GM08714 (cell line): Measurements from ENCODE around the gene CCDC90B.

ENCODE experiments used
- H3K4me3 ChIP-seq: fragments of 200-500 bp; sonication (Bioruptor generic); 2 replicates; pipeline ENCODE4 v1.5.1; 2014; ENCODE audit warnings: mild to moderate bottlenecking, low read length, inconsistent platforms
- ZNF274 ChIP-seq: IDR thresholded peaks from 2 replicates; pipeline ENCODE4 v1.6.1; 2012; ENCODE audit warnings: mild to moderate bottlenecking, low read depth, low read length

The CCDC90B gene

DNA sequence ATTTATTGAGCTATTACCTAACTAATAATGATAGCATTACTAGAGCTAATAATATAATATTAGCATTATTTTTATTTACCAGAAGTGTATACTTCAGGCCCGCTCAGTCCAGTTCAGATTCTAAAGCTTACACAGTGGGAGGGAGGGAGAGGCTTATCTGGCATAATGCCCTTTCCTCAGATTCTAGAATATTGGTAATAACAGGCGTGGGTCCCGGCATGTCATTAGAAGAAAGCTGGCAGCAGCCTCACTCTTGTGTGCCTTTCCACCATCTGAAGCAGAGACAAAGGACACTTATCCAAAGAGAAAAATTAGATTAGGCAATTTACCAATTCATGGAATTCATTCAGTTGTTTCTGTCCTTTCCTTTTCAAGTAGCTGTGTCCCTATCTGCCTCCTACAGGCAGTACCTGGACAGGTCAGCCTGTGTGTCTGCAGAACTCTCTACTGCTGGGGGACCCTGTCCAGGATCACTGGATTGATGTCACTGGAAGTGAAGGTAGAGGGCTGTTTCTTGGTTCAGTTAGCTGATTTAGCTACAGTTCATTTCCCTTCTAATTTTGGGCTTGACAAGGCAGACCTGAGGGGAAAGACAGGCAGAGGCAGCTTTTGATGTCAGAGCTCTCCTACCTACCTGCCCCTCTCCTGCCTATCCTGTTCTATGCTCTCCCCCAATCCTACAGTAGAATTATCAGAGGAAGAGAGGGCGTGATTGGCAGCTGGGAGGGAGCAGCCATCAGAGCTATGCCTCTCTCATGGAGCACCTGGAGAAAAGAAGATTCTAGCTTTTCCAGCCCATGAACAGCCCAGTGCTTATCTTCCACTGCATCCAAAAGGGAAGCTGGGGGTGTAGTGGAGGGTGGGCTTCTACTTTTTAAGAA is 20.3 kb upstream of the CCDC90B start:
- TF ChIP-seq ZNF274: no peak
- H3K4me3 ChIP-seq: no peak overlapping the region

DNA sequence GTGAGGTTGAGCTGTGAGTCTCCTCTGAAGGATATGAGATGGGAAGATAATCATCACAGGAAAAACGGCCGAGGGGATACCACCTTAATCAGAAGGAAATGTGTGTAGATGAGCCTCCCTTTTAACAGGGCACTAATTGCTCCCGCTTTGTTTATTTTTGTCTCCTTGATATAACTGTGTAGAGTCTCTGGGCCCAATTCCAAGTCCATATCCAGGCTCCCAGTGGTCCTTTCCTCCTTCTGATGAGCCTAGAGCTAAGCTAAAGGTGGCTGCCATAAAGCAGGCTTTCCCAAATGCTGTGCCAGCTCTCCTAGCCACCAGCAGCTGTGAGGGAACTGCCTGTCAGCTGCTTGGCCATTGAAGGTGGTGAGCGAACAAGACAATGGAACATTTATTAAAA is 17.1 kb upstream of the CCDC90B start:
- TF ChIP-seq ZNF274: no peak
- no peak overlapping the region for H3K4me3 ChIP-seq

DNA sequence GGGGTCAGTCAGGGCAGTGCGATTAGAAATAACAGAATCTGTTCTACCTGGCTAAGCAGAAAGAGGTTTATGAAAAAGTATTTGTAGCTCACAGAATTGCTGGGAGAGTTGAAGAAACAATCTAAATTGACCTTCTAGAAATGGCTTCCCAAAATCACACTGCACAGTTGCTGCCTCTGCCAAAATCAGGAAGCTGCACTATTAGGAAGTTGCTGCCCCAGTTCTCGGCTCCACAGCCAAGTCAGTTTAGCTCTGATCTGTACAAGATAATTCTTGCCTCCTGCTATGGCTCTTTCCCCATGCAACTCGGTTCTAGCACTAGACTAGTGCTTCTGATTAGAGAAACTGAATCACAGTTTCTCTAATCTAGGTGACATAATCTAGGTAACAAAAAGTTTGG is 16.0 kb upstream of the CCDC90B start:
- H3K4me3 ChIP-seq: no peak overlapping the region
- no peak for TF ChIP-seq ZNF274

DNA sequence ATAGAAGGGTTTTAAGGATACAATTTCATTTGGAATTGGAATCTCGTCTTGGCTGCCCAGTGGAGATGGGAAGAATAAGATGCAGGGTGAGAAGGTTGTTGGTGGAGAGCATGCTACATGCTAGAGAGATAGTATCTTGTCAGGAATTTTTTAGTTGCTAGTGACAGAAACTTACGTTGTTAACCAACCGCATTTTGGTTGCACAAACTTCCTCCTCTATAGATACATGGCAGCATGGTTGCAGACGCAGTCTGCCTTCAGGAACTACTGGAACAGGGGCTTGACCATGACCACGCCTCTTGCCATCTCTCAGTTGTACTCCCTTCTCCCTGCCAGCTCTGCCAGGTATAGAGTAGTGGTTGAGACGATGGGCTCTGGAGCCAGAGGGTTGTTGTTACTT is 13.5 kb upstream of the CCDC90B start:
- TF ChIP-seq ZNF274: no peak

DNA sequence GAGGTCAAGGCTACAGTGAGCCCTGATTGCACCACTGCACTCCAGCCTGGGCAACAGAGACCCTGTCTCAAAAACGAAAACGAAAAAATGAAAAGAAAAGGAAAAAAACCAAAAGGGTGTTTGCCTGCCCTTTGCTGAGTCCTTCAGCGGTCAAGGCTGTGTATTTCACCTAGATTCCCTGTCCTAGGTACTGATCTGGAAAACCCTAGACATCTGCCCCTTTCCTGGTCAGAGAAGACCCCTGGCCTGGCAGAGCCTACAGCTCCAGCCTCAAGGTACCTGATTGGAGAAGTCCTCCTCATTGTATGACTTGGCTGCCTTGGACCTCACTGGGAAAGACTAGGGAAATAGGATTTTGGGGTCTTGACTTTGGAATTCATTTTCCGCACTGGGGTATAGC is 8.0 kb upstream of the CCDC90B start:
- no peak overlapping the region for H3K4me3 ChIP-seq
- TF ChIP-seq ZNF274: no peak

More for the DNA sequence above, 13.5 kb upstream of the CCDC90B start:
- no peak overlapping the region for H3K4me3 ChIP-seq

DNA sequence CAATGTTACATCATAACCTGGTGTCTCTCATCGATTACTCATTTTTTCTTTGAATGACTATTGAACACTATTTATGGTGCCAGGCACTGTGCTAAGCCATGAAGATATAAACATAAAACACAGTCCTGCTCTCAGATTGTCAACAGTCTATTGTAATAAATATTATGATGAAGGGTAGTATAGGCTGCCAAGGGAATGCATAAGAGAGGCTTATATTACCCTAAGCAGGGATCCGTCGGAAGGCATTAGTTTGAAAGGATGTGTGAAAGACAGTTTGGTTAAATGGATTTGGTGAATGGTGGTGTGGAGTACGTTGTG is 7.2 kb upstream of the CCDC90B start:
- no peak overlapping the region for H3K4me3 ChIP-seq
- no peak for TF ChIP-seq ZNF274

DNA sequence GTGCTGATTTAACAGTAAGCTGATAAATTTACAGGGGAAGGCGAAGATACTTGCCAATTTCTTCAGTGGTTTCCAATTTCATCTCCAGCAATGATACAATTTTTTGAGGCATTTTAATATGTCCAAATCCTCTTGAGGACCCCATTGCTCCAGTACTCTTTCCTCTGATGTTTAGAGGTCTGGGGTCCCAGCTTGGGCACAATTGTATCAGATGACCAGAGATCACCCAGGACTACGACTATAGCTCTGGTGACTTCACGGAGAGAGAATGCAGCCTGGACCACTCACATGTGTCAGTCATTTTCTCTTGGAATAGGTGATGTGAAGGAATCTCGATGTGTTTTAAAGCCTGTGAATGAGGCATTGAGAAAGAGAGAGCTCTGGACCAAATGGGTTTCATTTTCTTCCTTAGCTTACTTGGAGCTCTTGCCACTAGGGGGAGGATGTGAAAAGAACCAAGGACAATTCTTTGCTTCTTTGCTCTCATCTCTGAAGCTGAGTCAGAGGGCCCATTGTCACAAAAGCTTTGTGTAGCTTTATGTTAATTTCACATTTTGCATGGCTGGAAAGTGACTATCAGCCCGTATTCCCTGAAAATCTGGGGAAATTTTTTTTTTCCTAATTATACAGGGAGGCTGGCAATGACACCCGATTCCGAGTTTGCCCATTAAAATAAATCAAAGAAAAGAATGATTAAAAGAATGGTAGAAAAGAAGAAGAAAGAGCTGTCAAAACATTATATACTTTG is 6.7 kb upstream of the CCDC90B start:
- H3K4me3 ChIP-seq: no peak overlapping the region
- TF ChIP-seq ZNF274: no peak

DNA sequence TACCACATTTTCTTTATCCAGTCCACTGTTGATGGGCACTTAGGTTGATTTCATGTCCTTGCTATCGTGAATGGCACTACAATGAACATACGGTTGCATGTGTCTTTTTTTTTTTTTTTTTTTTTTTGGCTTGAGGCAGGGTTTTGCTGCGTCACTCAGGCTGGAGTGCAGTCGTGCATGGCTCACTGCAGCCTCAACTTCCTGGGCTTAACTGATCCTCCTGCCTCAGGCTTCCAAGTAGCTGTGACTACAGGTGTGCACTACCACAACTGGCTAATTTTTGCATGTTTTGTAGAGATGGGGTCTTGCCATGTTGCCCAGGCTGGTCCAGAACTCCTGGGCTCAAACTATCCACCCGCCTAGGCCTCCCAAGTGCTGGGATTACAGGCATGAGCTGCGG is 1.5 kb upstream of the CCDC90B start:
- no peak overlapping the region for H3K4me3 ChIP-seq
- TF ChIP-seq ZNF274: no peak

DNA sequence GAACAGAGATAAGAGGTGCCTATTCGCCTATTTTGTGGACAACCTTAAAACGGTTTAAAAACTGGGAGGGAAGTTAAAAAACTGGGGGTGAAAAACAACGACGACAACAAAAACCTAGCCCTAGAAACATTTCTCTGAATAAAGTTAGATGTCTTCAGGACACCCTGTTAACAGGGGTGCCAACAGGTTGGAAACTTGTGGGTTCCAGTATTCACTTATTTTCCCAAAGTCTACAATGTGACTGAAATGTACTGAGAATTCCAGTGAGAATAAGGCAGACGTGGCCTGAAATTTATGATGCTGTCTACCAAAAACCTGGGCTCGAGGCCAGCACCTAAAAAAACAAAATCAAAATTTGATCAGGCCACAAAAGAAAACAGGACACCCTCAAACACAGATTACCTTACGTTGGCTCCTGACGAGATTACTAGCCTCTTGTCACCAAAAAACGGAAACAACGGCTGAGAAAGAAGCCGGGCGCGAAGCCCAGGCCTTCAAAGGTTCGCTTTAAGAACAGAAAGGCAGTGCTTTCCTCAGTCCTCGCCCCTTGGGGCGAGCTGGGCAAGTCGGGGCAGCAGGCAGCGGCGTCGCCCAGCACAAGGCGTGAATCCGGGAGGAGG is 906 bp downstream of the CCDC90B start:
- H3K4me3 ChIP-seq: peak overlapping the region; percentile 80

DNA sequence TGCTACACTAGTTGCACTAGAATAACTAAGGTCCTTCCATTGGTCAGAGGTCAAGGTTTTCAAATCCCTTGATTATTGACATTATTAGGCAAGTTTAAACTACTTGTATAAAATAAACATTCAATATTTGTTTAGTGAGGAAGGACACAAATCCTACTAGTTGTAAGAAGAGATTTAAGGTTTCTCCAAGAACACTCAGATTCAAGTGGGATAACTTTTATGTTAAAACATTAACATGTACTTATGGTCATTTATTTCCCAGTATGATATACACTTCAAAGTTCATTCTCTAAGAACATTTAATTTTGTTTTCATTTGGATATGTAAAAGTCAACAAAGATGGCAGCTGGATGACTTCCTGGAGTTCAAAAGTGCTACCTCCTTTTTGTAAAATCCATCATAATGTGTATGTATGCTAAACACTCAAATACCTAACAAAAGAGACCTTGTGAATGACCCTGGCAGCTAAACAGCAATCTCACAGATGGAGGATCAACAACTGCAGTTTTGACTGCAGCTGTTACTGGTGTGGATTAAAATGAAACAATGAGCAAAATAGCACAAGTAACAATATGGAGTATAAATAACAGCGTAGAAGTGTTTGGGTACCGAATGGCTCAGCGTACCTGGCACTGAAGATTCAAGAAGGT is 1.5 kb downstream of the CCDC90B start:
- no peak for TF ChIP-seq ZNF274

More for the DNA sequence above, 906 bp downstream of the CCDC90B start:
- no peak for TF ChIP-seq ZNF274

DNA sequence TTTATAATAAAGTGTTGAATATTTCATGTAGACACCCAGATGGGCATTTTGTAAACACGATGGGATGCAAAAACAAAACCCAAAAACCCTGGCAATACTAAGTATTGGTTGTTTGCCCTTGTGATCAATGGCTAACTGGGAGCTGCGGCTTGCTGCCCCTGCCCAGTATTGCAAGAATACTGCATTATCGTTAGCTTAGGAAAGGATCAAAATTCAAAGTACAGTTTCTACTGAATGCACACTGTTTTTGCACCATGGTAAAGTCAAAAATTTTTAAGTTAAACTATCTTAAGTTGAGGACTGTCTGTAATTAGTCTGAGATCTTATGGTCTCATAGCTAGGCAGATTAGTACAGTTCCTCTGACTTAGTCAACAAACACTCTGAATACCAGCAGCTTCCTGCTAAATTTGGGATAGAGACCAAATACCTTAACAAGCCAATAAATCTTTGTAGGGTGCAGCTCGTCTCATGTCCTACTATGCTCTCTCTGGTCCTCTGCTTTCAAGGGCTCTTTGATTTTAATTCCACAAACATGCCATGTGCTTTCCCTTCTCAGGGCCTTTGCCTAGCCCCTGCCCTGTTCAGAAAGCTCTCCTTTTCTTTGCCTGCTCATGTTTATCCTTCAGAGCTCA is 4.0 kb downstream of the CCDC90B start:
- TF ChIP-seq ZNF274: no peak
- no peak overlapping the region for H3K4me3 ChIP-seq

More for the DNA sequence above, 1.5 kb downstream of the CCDC90B start:
- peak overlapping the region; percentile 80 for H3K4me3 ChIP-seq

DNA sequence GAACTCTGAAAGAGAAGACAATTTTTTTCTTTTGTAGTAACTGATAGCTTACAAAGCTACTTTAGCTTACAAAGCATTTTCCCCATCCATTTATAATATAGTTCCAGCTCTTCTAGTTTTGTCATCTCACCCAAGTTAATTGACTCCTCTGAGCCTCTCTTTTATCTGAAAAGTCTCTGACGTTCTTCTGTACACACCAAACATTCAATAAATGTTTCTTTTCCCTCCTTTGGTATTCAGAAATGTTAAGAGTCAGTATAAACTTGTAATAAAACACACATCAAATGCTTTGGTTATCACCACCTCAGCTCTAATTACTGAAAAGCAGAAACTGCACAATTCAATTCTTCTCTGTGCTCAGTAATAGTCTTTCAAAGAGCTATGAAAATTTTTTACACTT is 5.9 kb downstream of the CCDC90B start:
- no peak overlapping the region for H3K4me3 ChIP-seq
- no peak for TF ChIP-seq ZNF274

DNA sequence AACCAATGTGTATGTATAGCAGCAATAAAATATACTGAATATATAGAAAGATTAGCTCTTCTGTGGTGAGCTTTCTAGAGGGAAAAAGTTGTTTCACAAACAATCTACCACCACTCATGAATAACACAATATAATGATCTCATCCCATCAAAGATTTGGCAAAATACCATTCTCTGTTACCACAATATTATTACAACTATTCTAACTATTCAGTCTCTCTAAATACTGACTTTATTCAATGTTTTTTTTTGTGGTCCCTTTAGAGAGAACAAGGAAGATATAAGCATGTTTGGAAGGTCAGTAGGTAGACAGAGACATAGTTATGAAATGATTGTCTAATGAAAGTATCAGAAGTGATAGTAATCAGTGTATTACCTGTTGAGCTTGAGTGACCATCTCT is 7.8 kb downstream of the CCDC90B start:
- H3K4me3 ChIP-seq: no peak overlapping the region
- no peak for TF ChIP-seq ZNF274
